Thoracic aorta (tissue), 2 donors: Measurements from ENCODE around the gene LMBR1L. TPM values are rescaled to one million over a fixed set of nuclear protein-coding genes. Genes with fewer than 3 reads are reported as not detected.
A peak's percentile ranks its signal among the peaks of the same experiment; 100 is the strongest.

Source experiments
- ATAC-seq: fragments of 150-250 bp; one replicate; pipeline ENCODE4 v1.8.0; 2017; ENCODE audit warnings: low read depth; ENCODE audit not compliant: insufficient number of reproducible peaks, low FRiP score
- DNase-seq: peaks from one replicate; pipeline ENCODE4 v3.0.0-alpha.2; 2020; ENCODE audit warnings: low spot score
- H3K27ac ChIP-seq, 2 donors: fragments of 200-600 bp; sonication (generic); 1 replicate in 1 of 2; 2 replicates in 1 of 2; pipeline ENCODE4 v1.5.1; 2016; ENCODE audit warnings: mild to moderate bottlenecking in 2 of 2, moderate library complexity in 2 of 2
- H3K27me3 ChIP-seq: fragments of 200-600 bp; sonication (generic); replicated peaks from 2 replicates; pipeline ENCODE4 v1.6.0; 2016; ENCODE audit warnings: mild to moderate bottlenecking; ENCODE audit not compliant: insufficient read depth
- H3K36me3 ChIP-seq: fragments of 200-600 bp; sonication (generic); one replicate; pipeline ENCODE4 v1.5.1; 2016
- H3K4me1 ChIP-seq, 2 donors: fragments of 200-600 bp; sonication (generic); 1 replicate in 1 of 2; 2 replicates in 1 of 2; pipeline versions ENCODE4 v1.5.1 to v1.6.0; 2016; ENCODE audit warnings: low read depth in 2 of 2, mild to moderate bottlenecking in 1 of 2; ENCODE audit not compliant: control insufficient read depth in 1 of 2
- H3K4me3 ChIP-seq: fragments of 200-600 bp; sonication (generic); 2 replicates; pipeline ENCODE4 v1.5.1; 2016; ENCODE audit warnings: mild to moderate bottlenecking
- H3K9me3 ChIP-seq: fragments of 200-600 bp; sonication (generic); 2 replicates; pipeline ENCODE4 v1.5.1; 2016
- total RNA-seq, 2 donors: library from RNA; depleted of rRNA; stranded (reverse); fragments of >200 nt; gene quantifications; one replicate each; pipeline versions ENCODE4 v1.1.0 to v1.2.3, GENCODE V29; 2016
- TF ChIP-seq, protein P1 (sequence below): fragments of 200-600 bp; sonication (generic); IDR thresholded peaks from one replicate; pipeline ENCODE4 v1.5.1; 2019; ENCODE audit warnings: antibody characterized with exemption

Gene LMBR1L
- total RNA-seq, 2 donors from 2014 or later: 77.7 to 93.4 TPM

DNA sequence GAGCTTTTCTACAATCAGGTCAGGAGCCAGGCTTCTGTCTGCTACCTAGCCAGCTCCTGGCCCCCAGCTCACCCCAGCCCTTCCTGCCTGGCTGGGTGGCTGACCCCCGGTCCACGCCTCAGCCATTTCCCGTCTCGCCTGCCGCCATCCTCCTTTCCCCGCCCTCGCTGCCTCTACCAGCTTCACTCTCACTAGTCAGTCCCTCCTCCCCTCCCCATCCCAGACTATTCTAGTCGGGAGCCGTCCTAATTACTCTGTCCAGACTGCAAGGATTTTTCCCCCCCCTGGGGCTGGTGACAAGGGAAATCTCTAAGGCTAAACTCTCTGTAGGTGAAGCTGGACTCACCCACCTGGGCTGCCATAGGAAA is 16.9 kb downstream of the LMBR1L start:
- DNase-seq (no peak), ATAC-seq (no peak)
- Histone ChIP-seq H3K4me3 (peak overlapping the region; percentile 53), H3K27me3 (peaks cover 8% of the 10 kb centered on the region), H3K9me3 (no peaks in the 10 kb centered on the region), H3K36me3 (peaks cover 16% of the 10 kb centered on the region), H3K27ac (no peak overlapping the region), H3K4me1 (peaks cover 32 to 51% of the 10 kb centered on the region in 2 donors)
- TF ChIP-seq, protein P1, sequence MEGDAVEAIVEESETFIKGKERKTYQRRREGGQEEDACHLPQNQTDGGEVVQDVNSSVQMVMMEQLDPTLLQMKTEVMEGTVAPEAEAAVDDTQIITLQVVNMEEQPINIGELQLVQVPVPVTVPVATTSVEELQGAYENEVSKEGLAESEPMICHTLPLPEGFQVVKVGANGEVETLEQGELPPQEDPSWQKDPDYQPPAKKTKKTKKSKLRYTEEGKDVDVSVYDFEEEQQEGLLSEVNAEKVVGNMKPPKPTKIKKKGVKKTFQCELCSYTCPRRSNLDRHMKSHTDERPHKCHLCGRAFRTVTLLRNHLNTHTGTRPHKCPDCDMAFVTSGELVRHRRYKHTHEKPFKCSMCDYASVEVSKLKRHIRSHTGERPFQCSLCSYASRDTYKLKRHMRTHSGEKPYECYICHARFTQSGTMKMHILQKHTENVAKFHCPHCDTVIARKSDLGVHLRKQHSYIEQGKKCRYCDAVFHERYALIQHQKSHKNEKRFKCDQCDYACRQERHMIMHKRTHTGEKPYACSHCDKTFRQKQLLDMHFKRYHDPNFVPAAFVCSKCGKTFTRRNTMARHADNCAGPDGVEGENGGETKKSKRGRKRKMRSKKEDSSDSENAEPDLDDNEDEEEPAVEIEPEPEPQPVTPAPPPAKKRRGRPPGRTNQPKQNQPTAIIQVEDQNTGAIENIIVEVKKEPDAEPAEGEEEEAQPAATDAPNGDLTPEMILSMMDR: no peak

DNA sequence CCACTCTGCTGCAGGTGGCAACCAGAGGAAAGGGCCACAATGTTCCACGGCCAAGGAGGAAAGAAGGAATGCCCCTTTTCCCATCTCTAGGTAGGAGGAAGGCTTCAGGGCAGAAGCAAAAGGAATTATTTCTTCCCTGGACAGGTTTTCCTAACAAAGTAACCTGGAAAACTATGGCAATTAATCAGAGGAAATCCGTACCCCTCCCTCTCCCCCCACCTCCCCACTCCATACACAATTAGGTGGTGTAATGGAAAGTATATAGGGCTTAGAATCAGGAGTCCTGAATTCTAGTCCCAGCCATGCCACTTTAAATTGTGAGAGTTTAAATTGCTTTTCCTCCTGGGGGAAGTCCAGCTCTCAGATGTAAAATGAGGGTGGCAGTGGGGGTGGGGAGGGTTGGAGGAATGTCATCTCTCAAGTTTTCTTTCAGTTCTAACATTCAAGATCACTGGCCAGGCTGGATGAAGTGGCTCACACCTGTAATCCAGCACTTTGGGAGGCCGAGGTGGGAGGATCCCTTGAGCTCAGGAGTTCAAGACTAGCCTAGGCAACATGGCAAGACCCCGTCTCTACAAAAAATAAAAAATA is 17.7 kb downstream of the LMBR1L start:
- Histone ChIP-seq H3K36me3 (peaks cover 9% of the 10 kb centered on the region), H3K27me3 (peaks cover 8% of the 10 kb centered on the region), H3K4me1 (peaks cover 32 to 56% of the 10 kb centered on the region in 2 donors), H3K4me3 (no peak overlapping the region), H3K9me3 (no peaks in the 10 kb centered on the region), H3K27ac (no peak overlapping the region)
- no peak for DNase-seq
- ATAC-seq: no peak
- TF ChIP-seq, protein P1: no peak

DNA sequence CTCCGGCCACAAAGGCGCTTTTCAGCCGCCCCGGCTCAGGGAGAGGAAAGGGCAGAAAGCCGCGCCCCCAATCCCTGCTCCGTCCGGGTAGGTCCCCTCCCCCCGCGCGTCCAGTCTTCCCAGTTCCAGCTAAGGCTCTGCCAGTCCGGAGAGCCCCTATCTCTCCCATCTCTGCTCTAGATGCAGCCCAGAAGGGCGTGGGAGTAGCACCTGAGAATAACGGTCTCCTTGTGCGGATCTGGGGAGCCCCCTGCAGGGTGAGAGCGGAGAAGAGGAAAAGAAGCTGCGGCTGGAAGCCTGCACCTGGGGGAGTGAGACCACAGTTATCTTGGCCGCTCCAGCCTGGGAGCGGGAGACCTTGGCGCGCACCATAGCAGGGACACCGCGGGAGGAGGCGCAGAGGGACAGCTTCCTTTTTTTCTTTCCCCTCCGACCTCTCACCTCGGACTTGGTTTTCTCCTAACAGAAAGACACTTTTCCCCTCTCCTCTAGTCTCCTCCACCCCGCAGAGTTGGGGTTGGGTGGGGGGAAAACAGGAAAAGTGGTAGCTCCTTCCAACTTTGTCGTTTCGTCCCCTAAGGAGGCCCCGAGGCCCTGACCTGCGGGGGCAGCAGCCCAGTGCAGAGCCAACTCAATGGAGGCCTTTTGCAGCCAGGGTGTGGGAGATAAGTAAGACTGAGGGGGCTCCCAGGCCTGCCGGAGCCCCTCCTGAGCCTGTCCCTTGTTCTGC is 18.4 kb downstream of the LMBR1L start:
- Histone ChIP-seq H3K27me3 (peaks cover 8% of the 10 kb centered on the region), H3K27ac (no peak overlapping the region), H3K9me3 (no peaks in the 10 kb centered on the region), H3K36me3 (peaks cover 3% of the 10 kb centered on the region), H3K4me3 (peak overlapping the region; percentile 50), H3K4me1 (peaks cover 32 to 56% of the 10 kb centered on the region in 2 donors)
- TF ChIP-seq, protein P1: peak; percentile 20
- no peak for ATAC-seq
- DNase-seq: no peak

DNA sequence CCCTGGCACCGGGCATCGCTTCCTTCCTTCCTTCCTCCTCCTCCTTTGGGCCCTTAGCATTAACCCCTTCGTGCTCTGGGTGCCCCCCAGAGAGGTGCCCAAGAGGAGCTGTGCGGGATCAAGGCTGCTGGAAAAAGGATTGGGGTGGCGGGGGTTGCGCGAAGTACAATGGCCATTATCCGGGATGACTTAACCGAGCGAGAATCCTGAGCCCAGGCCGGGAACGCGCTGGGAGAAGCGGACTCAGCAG is 18.9 kb downstream of the LMBR1L start:
- Histone ChIP-seq H3K4me1 (peaks cover 32 to 56% of the 10 kb centered on the region in 2 donors), H3K27me3 (peaks cover 8% of the 10 kb centered on the region), H3K36me3 (no peaks in the 10 kb centered on the region), H3K27ac (no peak overlapping the region), H3K4me3 (peak overlapping the region; percentile 50), H3K9me3 (no peaks in the 10 kb centered on the region)
- TF ChIP-seq, protein P1: no peak
- DNase-seq: no peak
- ATAC-seq: no peak

DNA sequence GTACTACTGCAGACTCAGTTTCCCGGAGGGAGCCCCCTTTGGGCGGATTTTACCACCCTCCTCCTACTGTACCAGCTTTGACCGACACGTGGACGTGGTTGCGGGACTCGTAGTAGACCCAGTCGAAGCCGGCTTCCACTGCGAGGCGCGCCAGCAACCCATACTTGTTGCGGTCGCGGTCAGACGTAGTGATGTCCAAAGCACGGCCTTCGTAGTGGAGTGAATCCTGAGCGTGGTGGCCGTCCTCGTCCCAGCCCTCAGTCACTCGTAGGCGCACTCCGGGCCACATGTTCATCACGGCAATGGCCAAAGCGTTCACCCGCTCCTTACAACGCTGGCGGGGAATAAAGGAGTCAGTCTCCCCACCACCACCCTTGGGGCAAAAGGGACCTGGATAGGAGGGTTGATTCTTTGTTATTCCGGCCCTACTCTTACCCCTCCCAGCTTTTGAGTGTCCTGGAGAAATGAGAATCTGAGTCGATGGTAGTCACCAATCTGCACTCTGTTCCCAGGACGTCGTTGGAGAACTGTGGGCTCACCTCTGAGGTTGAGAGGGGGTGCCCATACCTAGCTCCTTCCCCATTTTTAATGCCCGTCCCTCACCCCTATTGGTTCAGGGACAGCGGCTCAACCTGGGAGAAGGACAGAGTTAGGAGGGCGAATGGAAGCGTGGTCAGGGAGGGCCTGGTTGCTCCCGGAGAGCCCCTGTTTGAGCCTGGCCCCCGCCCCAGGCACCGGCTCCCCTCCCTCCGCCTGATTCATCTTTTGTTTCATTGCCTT is 19.4 kb downstream of the LMBR1L start:
- no peaks in the 10 kb centered on the region for H3K36me3 ChIP-seq
- peak overlapping the region; percentile 50 for H3K4me3 ChIP-seq
- TF ChIP-seq, protein P1: no peak
- ATAC-seq (no peak), DNase-seq (no peak)
- no peaks in the 10 kb centered on the region for H3K9me3 ChIP-seq
- H3K27ac ChIP-seq: no peak overlapping the region
- H3K4me1 ChIP-seq: peaks cover 32 to 56% of the 10 kb centered on the region in 2 donors
- H3K27me3 ChIP-seq: peaks cover 8% of the 10 kb centered on the region
